ELF-1 (cell line): ENCODE data around the gene PDLIM3.
"Not testable (repeated sequence)": the region's sequence is repeated elsewhere in the genome, so short reads cannot be mapped to it uniquely, and the experiment has no call there.

Experiments used
- DNase-seq: peaks from one replicate; pipeline ENCODE4 v3.0.0-alpha.2; 2016; ENCODE audit warnings: low read depth, low spot score

PDLIM3 gene

DNA sequence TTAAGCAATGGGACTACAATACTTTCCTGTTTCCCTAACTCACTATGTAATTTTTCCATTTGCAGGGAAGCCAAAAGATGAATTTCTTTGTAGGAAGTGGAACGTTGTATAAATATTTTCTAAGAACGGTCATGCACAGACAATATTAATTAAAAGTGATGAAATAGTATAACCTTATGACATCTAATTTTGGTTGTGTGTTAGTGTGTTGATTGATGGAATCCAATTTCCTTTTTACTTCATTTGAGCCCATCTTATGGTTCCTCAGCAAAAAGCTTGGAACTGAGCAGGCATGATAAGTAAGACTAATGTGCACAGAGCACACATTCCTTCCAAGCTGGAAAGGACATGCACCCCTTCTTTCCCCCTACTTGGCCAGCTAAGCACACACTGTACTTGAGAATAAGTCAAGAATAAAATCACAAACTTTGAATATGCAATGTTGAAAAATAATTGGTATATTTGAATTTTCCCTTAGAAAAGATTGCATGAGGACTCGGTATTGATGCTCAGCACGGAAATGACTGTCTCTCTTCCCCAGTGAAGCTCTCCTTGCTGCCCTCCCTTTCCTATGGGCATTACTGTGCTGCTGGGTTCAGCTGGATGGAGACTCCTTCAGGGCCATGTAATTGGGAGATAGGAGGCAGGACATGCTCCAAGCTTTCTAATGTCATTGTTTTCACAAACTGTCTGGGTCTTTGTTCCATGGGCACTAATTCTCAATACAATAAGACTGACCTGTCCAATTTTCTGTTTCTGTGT lies 19.2 kb upstream of the PDLIM3 start:
- DNase-seq: no peak

DNA sequence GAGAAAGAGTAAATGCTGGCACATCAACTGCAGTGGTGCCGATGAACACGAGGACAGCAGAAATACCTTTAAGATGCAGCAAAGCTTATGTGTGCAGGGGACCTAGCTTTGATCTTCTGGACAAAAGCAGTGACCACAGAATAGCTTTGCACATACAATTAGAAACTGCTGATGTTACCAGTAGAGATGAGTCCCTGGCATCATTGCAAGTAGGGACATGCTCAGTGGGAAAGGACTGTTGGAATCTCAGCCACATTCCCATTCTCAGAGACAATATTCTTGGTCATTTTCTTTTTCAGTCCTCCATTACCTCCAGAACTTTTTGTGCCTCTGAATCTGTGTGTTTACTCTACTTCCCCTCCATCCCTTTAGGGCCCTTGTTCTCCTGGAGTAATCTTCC lies 16.9 kb upstream of the PDLIM3 start:
- no peak for DNase-seq

DNA sequence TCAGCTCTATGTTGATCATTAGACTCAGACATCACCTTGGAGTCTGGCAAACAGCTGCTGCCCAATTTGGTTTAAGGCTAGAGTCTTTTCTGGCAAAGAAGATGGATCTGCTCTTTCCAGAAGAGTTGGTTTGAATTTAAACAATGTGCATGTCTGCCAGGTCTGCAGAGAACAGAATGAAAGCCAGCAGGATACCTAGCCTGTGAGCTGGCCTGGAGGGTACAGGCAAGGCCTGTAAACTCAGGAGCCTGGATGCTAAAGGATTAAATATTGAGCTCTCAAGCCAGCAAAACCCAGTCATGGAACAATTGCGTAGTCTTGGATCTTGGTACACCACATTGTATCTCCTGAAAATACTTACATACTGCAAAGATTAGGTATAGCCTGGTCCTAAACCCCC lies 15.6 kb upstream of the PDLIM3 start:
- no peak for DNase-seq

DNA sequence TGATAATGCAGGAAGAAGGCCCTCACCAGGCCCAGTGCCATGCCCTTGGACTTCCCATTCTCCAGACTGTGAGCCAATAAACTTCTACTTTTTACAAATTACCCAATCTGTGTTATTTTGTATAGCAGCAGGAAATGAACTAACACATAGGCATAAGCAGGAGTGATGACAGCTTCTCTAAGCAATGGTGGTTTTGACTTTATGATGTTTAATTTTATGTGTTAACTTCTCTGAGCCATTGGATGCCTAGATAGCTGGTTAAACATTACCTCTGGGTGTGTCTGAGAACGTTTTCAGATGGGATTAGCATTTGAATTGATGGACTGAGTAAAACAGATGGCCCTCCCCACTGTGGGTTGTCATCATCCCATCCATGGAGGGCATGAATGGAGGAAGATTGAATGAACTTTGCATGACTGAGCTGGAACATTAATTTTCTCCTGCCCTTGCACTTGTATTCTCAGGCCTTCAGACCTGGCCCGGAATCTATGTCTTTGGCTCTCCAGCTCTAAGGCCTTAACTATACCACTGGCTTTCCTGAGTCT lies 13.9 kb upstream of the PDLIM3 start:
- no peak for DNase-seq

DNA sequence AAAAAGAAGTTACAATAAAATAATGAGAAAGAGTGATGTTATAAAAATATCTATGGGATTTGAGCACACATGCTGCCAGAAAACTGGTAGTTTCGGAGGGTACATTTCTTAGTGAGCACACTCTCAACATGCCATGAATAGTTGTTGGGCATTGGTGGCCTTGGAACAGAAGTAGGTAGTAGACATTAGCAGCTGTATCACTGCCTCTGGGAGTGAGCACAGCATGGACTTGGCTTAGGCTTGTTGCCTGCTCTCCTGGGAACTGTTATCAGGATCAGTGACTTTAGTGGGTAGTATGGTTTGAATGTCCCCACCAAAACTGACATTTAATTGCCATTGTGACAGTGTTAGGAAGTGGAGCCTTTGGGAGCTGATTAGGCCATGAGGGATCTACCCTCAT lies 13.3 kb upstream of the PDLIM3 start:
- no peak for DNase-seq

DNA sequence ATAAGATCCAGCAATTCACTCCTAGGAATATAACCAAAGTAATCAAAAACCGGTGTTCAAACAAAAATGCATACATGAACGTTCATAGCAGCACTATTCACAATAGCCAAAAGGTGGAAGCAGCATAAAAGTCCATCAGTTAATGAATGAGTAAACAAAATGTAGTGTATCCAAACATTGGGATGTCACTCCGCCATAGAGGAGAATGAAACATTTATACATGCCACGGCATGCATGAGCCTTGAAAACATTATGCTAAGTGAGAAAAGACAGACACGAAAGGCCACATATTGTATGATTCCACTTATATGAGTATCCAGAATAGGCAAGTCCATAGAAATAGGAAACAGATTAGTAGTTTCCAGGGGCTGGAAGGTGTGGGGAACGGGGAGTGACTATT lies 11.0 kb upstream of the PDLIM3 start:
- no peak for DNase-seq

DNA sequence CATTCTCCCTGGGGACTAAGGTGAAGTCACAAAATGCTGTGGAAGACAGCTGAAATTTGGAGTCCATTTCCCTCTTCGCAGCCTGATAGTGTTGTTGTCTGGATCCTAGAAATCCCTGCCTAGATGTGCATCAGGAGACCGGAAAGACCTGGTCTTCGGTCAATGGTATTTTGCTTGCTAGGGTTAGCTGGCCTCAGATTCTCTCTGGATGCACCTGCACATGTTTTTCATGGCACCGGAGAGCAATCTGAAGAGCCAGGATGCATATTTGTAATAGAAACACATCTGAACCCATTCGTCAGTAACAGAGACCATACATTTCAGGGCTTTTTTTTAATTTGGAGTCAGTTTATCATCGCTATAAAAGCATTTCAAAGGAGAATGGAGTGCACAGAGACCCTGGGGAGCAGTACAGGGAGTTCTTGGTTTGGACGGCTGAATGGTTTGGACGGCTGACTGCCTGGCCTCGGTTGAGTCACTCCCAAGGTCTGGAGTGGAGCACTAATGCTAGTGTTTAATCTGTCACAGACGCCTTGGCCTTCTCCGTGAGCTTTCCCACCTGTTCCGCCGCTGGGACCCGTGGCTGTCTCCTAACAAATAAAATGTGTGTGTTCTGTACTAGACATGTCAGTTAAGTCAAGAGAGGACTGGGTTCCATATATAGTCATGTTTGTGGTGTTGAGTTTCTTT lies 7.5 kb upstream of the PDLIM3 start:
- DNase-seq: no peak

DNA sequence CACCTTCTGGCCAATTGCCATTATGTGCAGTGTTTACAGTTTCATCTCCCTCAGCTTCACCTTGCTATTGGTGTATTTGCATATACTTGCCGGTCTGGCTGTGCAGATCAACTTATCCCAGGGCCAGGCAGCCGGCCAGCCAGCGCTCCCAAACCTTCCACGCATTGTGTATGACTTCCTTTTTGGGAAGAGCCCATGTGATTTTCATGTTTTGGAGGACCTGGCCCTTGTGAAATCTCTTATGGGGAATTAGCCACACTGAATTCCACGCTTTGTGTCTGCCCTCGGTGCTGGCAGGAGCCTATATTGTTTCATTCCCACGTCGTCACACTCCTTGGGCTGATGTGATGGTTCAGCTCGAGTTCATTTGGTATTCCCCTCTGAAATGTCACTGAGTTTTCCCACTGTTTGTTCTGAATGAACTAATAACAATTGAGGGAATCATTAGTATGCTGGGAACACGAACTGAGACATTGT lies 6.0 kb upstream of the PDLIM3 start:
- no peak for DNase-seq

DNA sequence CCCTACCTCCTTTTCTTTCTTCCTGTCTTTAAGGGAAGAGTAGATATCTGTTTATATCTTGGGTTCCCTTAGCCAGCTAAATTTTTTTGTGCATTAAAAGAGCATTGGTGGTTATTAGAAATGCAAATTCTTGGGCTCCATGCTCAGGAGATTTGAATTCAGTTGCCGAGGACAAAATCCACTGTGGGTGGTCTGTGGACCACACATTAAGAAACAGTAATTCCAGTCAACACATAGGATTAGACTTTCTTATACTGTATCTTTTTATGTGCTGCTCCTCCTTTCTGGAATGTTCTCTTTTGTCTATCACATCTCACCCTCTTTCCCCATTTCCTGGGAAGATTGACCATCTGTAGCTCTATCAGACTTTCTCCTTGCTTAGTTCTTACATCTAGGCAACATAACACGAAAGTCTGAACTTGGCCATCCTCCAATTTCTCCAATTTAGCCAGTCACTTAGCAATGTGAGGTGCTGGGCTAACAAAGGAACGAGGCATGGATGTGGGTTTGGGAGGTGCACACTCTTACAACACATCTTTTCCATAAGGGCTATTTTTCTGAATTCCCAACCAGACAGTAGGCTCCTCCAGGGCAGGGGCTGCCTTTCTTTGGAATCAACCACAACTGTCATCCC lies 5.3 kb upstream of the PDLIM3 start:
- DNase-seq: no peak

DNA sequence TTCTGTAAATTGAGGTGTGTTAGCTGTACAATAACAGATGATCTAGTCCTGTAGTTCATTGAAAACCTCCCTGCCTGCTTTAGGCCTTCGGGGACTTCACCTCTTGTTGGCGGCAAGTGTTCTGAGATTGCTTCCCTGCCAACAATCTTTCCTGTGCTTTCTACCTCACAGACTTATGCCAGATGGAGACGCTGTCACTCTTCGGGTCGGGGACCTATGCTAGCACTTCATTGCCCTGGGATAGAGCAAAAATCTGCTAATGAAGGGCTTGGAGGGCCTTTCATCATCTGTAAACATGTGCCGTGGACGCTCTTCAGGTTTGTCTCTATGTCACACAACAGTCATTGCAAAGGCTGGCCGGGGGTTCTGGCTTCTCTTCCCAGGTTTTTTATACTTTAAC lies 4.7 kb upstream of the PDLIM3 start:
- DNase-seq: no peak

DNA sequence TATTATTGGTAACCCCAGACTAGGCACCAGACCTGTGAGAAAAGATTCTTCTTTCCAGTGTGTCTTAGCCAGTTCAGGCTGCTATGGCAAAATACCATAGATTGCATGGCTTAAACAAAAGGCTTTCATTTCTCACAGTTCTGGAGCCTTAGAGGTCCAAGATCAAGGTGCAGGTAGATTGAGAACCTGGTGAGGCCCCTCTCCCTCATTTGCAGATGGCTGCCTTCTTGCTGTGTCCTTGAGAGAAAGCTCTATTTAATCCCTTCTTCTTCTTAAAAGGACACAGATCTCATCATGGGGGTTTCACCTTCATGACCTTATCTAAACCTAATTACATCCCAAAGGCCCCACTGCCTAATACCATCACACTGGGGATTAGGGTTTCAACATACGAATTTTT lies 3.5 kb upstream of the PDLIM3 start:
- DNase-seq: no peak

DNA sequence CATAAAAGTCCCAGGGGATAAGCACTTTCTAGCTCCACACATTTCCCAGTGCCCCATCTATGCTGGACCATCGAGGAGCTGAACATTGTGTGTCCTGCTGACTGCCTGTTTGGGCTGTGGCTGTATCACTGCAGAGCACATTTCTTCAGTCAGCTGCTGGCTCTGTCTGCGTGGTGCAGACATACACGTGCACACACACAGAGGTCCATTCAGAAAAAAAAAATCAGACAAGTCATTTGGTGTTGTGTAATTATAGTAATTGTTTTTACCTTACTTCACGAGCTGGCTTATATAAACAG lies 1.1 kb upstream of the PDLIM3 start:
- no peak for DNase-seq

DNA sequence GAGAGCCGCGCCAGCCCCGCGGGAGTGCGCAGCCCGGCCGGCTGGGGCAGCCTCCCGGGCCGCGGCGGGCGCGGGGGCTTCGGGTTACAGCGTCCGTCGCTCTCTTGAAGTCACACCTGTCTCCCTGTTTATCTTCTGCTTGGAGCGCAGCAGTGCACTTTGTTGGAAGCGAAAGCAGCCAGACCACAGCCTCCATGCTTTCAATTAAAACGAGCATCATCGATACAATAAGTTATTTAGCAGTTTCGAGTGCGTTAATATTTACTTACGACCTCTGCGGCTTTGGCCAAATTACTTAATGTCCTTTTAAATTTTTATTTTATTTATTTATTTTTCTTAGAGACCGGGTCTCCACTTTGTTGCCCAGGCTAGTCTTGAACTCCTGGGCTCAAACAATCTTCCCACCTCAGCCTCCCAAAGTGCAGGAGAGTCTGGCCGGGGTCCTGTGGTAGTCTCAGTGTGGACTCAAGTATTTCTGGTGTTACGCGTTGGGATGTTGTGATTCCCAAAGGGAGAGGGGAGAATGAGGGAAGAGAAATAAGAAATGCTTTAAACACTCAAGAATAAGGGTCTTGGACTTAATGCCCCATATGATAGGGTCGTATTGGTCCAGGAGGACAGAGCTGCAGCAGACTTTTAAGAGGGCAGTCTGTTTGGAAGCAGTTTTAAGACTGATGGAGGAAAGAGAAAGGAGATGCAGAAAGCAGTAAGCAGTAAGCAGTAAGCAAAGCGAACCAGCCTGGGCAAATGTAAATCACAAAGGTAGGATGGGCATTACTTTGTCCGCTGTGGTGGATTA lies 504 bp upstream of the PDLIM3 start:
- DNase-seq: no peak

DNA sequence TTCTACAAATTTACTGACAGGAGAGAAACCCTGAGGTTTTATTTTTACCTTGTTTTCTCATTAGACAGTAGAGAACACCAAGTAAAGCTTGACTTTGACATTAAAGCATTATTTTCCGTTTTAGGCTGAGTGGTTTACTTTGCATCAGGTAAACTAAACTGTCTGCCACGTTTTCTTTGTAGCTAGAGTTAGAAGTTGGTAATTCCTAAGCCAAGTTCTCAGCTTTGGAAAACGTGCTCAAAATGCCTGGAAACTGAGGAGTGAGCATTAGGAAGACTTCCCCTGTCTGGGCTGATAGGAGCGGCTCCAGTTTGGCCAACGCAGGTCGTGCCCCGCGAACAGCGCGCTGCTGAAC lies 819 bp downstream of the PDLIM3 start:
- DNase-seq: no peak

DNA sequence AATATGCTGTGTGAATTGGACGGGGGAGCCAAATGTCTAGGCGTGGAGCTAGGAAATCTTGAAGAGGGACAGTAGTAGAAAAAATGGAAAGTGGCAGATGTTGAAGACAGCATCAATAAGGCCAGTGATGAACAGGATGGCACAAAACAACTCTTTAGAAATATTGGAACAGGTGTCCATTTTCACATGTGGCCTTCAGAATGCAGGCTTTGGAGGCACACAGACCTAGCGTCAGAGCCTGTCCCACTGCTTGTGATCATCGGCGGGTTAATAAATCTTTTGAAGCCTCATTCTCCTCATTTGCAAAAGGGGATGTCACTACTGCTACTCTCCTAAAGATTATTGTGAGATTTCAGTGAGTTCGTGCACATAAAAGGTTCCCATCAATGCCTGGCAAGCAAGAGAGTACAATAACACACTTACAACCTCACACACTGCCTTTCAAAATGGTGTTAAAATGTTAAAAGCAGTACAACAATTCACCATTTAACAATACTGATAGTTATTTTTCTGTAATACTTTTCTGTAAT lies 2.4 kb downstream of the PDLIM3 start:
- no peak for DNase-seq

DNA sequence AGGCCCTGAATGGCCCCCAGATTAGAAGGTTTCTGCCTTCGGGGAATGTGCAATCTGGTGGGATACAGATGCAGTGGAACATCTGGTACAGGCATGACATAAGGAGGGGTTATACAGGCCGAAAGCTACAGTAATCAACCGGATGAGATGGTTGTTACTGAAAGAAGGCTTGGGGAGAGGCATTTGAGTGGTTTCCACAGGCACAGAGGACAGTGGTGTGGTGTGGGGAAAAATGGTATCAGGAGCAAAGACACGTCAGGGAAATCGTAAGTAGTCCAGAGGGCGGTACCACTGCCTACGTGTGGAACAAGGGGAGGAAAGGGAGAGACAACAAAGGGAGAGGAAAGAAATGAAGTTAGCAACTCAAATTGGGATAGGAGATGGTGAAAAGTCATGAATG lies 3.0 kb downstream of the PDLIM3 start:
- no peak for DNase-seq

DNA sequence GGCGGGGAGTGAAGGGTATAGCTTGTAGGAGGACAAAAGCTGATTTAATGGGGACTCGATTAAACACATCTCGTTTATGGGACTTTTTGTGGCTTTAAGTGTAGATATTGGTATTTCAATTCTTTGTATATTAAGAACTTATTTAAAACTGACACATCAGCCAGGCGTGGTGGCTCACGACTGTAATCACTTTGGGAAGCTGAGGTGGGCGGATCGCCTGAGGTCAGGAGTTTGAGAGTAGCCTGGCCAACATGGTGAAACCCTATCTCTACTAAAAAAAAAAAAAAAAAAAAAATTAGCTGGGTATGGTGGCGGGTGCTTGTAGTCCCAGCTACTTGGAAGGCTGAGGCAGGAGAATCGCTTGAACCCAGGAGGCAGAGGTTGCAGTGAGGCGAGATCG lies 3.7 kb downstream of the PDLIM3 start:
- not testable (repeated sequence) for DNase-seq

DNA sequence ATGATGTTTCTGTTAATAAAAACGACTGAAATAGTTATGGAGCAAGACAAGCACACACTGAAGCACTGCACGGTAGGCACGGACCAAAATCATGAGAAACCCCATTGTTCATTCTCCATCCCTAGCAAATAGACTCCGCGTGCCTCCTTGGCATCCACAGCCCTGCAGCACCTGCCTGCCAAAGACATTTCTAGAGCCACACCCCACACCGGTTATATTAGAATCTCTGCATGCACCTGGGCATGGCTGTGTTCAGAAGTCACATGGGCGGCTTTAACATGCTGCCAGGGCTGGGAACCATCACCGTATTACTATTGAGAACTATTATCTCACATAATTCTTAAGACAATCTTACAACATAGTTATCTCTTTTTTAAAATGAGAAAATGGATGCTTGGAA lies 5.9 kb downstream of the PDLIM3 start:
- DNase-seq: no peak

DNA sequence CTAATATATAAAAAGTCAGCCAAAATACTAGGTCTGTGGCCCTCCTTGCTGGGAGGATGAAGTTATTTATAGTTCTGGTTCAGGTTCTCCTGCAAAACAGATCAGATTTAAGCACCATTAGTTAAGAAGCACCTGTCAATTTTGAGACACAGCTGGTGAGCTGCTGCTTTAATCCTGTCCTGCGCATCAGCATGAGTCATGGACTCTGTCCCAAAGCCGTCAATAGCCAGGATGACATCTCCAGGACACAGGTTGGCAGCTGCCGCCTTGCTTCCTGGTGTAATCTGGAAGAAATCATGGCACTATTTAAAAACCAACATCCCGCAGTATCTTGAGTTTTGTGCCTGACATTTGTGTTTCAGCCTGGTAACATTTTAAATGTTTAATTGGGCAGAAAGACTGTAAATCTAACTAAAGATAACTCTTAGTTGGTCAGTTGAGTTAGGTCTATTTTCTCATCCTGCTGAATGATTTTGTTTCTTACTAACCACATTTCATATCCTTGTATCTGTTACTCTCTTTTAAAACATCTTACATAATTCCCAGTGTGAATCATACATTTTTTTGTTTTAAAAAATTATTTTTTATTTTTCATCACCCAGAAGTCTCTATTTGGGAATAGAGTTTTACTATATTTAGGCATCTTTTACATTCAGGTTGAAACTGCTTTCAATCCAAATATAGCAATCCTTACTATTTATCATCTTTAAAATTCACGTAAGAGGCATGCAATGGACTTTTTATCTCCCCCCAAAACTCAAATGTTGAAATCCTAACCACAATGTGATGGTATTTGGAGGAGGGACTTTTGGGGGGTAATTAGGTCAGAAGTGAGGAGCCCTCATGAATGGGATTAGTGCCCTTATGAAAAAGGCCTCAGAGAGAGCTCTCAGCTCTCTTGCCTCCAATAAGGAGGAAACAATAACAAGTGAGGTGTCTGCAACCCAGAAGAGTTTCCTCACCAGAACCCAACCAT lies 10.1 kb downstream of the PDLIM3 start:
- no peak for DNase-seq

DNA sequence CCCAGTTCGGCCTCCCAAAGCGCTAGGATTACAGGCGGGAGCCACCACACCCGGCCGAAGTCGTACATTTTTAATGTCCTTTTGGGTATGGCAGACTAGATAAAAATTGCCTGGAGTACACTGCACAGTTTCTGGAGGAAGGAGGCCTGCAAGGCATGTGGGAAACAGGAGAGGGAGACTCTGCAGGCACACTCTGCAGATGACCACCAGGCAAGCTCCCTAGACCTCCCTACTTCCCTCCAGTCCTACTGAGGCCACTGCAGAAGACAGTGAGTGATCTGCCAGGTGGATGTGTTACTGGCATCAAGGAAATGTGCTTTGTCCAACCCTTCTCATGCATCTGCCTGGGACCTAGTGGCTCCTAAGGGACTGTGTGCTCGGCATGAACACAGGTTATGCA lies 11.4 kb downstream of the PDLIM3 start:
- no peak for DNase-seq

DNA sequence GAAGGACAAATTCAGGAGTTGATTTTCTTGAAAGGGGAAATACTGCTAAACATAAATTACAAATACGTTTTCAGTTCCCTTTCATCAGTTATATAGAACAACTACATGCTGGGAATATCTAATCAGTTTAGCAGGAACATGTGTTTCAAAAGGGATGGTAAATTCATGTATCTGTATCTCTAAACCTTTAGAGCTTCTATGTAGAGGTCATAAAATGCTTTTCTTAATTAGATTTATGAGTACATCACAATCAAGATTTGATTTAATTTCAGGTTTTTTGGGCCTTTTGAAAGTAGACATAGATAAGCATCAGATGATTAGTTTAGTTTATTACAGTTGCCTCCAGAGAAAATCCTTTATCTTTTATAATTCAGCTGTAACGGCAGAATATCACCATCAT lies 12.9 kb downstream of the PDLIM3 start:
- DNase-seq: no peak
